ENCODE data around the gene MCTP2.

The MCTP2 gene

DNA sequence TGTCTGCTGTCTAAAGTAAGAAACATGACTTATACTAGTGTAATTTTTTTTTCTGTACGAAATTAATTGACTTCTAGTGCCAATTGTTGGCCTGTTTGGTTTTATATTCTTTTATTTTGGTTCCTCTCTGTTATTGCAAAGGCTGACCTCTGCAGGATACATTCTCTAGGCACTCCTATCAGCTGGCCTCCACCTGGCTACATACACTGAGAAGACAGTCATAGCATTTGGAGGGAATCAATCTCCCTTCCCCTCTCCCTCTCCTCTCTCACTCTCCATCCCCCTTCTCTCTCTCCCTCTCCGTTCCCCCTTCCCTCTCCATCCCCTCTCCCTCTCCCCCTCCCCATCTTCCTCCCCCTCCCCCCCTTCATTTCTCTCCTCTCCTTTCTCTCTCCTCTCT is 116.7 kb downstream of the MCTP2 start:
- Histone ChIP-seq H3K27ac (ENCODE audit: low read depth, low read length) (no peak overlapping the region), H3K9me2 (replicated peaks; ENCODE audit: control insufficient read depth, low read length) (no peaks in the 10 kb centered on the region), H4K20me1 (ENCODE audit: control insufficient read depth, insufficient read depth, low read depth, low read length) (no peaks in the 10 kb centered on the region), H3F3A (ENCODE audit: control insufficient read depth, insufficient read depth) (0 out of 2 replicates have a peak, but pooled peaks cover 4% of the 10 kb centered on the region), H3K4me3 (ENCODE audit: low read length) (no peak overlapping the region), H3K79me2 (ENCODE audit: control insufficient read depth, low read length) (no peaks in the 10 kb centered on the region), H3K4me2 (ENCODE audit: low read length) (no peak overlapping the region), H3K9me3 (ENCODE audit: control insufficient read depth, insufficient read depth, low read length) (no peaks in the 10 kb centered on the region), H3K27me3 (ENCODE audit: control insufficient read depth, low read length) (no peaks in the 10 kb centered on the region), H3K4me1 (ENCODE audit: control insufficient read depth, low read length) (no peaks in the 10 kb centered on the region), H3K36me3 (ENCODE audit: control insufficient read depth, low read length) (peaks cover 26% of the 10 kb centered on the region)
- no peak for TF ChIP-seq EZH2phosphoT487 (IDR thresholded peaks at IDR 0.05; ENCODE audit: borderline replicate concordance, low read length)
- TF ChIP-seq, protein P1, sequence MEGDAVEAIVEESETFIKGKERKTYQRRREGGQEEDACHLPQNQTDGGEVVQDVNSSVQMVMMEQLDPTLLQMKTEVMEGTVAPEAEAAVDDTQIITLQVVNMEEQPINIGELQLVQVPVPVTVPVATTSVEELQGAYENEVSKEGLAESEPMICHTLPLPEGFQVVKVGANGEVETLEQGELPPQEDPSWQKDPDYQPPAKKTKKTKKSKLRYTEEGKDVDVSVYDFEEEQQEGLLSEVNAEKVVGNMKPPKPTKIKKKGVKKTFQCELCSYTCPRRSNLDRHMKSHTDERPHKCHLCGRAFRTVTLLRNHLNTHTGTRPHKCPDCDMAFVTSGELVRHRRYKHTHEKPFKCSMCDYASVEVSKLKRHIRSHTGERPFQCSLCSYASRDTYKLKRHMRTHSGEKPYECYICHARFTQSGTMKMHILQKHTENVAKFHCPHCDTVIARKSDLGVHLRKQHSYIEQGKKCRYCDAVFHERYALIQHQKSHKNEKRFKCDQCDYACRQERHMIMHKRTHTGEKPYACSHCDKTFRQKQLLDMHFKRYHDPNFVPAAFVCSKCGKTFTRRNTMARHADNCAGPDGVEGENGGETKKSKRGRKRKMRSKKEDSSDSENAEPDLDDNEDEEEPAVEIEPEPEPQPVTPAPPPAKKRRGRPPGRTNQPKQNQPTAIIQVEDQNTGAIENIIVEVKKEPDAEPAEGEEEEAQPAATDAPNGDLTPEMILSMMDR (IDR thresholded peaks at IDR 0.05; ENCODE audit: low read depth, low read length, poor library complexity, severe bottlenecking), result no peak

DNA sequence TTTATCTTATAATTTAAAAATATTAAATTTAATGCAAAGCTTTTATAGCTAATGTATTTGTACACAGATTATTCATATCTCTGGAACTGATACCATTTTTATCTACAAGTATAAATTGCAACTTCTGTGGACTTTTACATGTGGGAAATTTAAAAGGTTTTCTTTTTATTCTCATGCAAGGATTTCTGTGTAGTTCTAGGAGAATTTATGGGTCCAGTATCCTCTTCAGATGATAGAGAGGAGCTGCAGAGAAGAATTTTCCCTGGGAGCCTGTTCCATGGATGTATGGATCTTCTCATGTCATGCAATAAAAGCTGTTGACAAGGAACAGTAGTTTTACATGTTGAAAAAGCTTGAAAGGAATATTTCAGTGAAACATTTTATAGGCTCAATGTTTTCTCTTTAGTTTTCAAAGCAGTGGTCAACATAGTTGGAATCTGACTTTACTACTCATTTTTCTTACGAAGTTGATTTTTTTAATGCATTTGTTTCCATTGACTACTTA is 119.7 kb downstream of the MCTP2 start:
- Histone ChIP-seq H3K79me2 (ENCODE audit: control insufficient read depth, low read length) (no peaks in the 10 kb centered on the region), H3K4me3 (ENCODE audit: low read length) (no peak overlapping the region), H3K9me2 (replicated peaks; ENCODE audit: control insufficient read depth, low read length) (no peaks in the 10 kb centered on the region), H3K9me3 (ENCODE audit: control insufficient read depth, insufficient read depth, low read length) (no peaks in the 10 kb centered on the region), H3F3A (ENCODE audit: control insufficient read depth, insufficient read depth) (0 out of 2 replicates have a peak, but pooled peaks cover 4% of the 10 kb centered on the region), H3K27me3 (ENCODE audit: control insufficient read depth, low read length) (no peaks in the 10 kb centered on the region), H3K4me2 (ENCODE audit: low read length) (no peak overlapping the region), H4K20me1 (ENCODE audit: control insufficient read depth, insufficient read depth, low read depth, low read length) (no peaks in the 10 kb centered on the region), H3K27ac (ENCODE audit: low read depth, low read length) (no peak overlapping the region), H3K4me1 (ENCODE audit: control insufficient read depth, low read length) (no peaks in the 10 kb centered on the region), H3K36me3 (ENCODE audit: control insufficient read depth, low read length) (peaks cover 23% of the 10 kb centered on the region)
- TF ChIP-seq, protein P1 (IDR thresholded peaks at IDR 0.05; ENCODE audit: low read depth, low read length, poor library complexity, severe bottlenecking), result no peak
- no peak for TF ChIP-seq EZH2phosphoT487 (IDR thresholded peaks at IDR 0.05; ENCODE audit: borderline replicate concordance, low read length)

DNA sequence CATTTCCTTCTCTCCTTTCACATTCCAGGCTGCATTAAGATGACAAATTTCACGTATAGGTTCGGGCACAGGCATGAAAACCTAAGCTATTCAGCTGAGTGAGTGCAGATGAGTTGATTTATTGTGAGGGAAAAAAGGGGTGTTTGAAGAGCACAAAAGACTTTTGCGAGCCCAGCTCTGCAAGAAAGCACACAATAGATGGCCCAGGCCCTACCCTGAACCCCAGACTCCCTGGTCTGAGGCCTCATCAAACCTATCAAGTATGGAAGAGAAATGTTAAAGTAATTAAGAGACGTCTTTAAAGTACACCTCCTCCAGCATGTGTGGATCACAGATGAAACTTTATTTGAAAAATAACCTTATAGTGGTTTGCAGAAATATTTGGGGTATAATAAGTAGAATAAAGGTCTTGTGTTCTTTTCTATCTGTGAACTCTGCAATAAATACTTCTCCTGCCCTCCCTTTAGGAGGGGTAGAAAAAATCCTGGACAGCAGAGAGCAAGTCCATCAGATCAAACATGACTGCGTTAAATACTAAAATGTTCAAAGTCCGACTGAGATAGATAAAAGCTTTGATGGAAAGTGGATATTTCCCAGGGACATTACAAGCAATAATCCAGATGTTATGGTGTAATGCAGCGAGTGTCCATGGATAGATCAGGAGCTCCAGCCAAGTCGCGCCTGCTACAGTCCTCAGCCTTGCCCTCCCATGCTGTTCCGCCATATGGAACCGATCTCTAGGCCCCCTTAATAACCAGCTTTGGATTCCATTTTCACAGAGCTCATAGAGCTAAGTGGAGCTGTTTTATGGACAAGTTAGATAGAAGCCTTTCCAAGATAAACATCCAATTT is 121.5 kb downstream of the MCTP2 start:
- Histone ChIP-seq H3K79me2 (ENCODE audit: control insufficient read depth, low read length) (no peaks in the 10 kb centered on the region), H3K36me3 (ENCODE audit: control insufficient read depth, low read length) (peaks cover 23% of the 10 kb centered on the region), H3K9me2 (replicated peaks; ENCODE audit: control insufficient read depth, low read length) (no peaks in the 10 kb centered on the region), H3K4me3 (ENCODE audit: low read length) (no peak overlapping the region), H3K27ac (ENCODE audit: low read depth, low read length) (no peak overlapping the region), H3K27me3 (ENCODE audit: control insufficient read depth, low read length) (no peaks in the 10 kb centered on the region), H4K20me1 (ENCODE audit: control insufficient read depth, insufficient read depth, low read depth, low read length) (no peaks in the 10 kb centered on the region), H3K4me2 (ENCODE audit: low read length) (no peak overlapping the region), H3K9me3 (ENCODE audit: control insufficient read depth, insufficient read depth, low read length) (no peaks in the 10 kb centered on the region), H3K4me1 (ENCODE audit: control insufficient read depth, low read length) (no peaks in the 10 kb centered on the region), H3F3A (ENCODE audit: control insufficient read depth, insufficient read depth) (no peaks in the 10 kb centered on the region)
- TF ChIP-seq EZH2phosphoT487 (IDR thresholded peaks at IDR 0.05; ENCODE audit: borderline replicate concordance, low read length), result no peak
- TF ChIP-seq, protein P1 (IDR thresholded peaks at IDR 0.05; ENCODE audit: low read depth, low read length, poor library complexity, severe bottlenecking), result no peak

All from DOHH2 (cell line).